DMS153 (cell line): Measurements from ENCODE around the gene KIF12.

Source experiments
- DNase-seq: peaks from one replicate; lab custom pipeline; 2025; lab: John Stamatoyannopoulos, UW

The KIF12 gene

GRCh38 chr9:114065304-114065703 lies 33.8 kb downstream of the KIF12 start:
- DNase-seq, result no peak

GRCh38 chr9:114061830-114062474 lies 37.1 kb downstream of the KIF12 start:
- no peak for DNase-seq

DNA sequence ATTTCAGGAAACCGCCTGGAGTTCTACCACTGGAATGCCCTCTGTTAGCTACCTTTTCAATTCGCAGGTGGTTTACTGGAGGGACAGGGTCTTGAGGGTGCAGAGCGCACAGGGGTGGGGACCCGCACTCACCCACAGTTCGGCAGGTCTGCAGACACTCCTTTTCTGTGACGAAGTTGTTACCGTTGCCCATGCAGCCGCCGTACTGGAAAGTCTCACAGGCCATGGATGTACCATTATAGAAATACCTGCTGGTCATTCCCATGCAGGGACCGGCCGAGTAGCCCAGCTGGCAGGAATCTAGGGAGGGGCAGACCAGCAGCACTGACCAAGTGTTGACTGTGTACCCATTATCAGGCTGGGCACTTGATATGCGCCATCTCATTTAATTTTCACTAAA lies 37.8 kb downstream of the KIF12 start:
- no peak for DNase-seq

GRCh38 chr9:114060711-114061110 lies 38.4 kb downstream of the KIF12 start:
- no peak for DNase-seq

- DNase-seq, result no peak
Observed at GRCh38 chr9:114060070-114060469, 39.0 kb downstream of the KIF12 start.

- DNase-seq, result no peak
Observed at GRCh38 chr9:114059047-114059803, 39.9 kb downstream of the KIF12 start.

- no peak for DNase-seq
Observed at GRCh38 chr9:114058688-114059046, 40.4 kb downstream of the KIF12 start.

- DNase-seq, result no peak
Observed at GRCh38 chr9:114057161-114057885, 41.8 kb downstream of the KIF12 start.

GRCh38 chr9:114056527-114056926 lies 42.6 kb downstream of the KIF12 start:
- no peak for DNase-seq

- DNase-seq, result no peak
Observed at GRCh38 chr9:114055894-114056293, 43.2 kb downstream of the KIF12 start.

GRCh38 chr9:114055061-114055460 lies 44.0 kb downstream of the KIF12 start:
- DNase-seq, result no peak

DNA sequence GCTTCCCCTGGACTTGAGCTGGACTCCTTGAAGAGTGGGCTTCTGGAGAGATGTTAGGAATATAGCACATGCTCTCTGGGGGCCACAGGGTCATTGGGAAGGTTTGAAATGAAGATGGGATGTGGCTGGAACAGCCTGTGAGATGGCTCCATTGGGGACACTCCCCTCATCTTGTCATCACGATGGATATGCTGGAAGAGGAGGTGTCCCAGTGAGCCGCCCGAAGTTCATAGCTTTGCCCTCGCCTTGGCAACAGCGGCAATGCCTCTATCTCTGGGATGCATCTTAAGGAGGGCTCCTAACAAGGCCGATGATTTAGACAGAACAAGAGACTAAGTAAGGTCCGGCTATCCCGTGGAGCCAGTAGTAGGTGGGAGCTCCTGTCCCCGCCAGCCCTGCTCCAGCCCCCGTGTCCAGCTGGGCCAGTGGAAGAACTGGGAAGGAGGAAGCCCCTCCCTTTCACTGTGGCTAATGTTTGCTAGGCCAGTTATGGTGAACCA lies 44.9 kb downstream of the KIF12 start:
- DNase-seq, result no peak

- peak; percentile 7 for DNase-seq
Observed at GRCh38 chr9:114053246-114054005, 45.7 kb downstream of the KIF12 start.

DNA sequence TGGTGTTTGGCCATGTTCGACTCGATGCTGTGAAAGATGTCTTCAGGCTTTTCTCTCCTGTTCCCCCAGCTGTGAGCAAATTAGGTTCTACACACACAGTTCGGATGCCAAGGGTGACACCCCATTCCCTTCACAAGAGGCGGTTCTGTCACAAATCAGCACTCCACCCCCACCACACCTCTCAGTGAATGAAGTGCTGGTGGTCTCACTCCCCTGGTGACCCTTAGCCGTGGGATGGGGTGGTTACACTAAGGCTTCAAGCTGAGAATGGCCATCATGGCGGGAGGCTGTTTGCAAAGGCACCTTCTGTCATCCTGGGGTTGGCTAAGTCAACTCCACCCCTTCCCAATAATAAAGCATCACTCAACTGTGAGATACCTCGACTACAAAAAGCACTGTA lies 47.4 kb downstream of the KIF12 start:
- DNase-seq, result no peak

GRCh38 chr9:114051281-114051680 lies 47.8 kb downstream of the KIF12 start:
- DNase-seq, result no peak

- no peak for DNase-seq
Observed at GRCh38 chr9:114050646-114051045, 48.4 kb downstream of the KIF12 start.

- no peak for DNase-seq
Observed at GRCh38 chr9:114050226-114050568, 48.9 kb downstream of the KIF12 start.

GRCh38 chr9:114049441-114050225 lies 49.5 kb downstream of the KIF12 start:
- DNase-seq, result no peak

GRCh38 chr9:114048533-114049415 lies 50.3 kb downstream of the KIF12 start:
- DNase-seq, result no peak

DNA sequence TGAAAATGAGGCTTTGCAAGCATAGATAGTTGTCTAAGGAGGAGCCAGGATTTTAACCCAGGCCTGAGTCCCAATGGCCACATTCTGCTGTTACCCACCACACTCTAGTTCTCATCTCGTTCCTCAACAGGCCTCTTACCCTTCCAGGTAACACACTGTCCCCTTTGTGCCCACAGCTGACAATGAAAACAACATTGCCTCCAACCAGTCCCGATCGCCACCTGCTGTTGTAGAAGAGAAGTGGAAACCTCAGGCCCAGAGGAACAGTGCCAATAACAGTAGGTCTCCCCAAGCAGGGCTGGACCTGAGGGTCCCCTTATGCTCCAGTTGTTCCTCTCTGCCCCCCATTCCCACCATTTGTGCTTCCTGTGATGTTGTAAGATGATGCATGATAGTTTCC lies 51.4 kb downstream of the KIF12 start:
- DNase-seq, result no peak

DNA sequence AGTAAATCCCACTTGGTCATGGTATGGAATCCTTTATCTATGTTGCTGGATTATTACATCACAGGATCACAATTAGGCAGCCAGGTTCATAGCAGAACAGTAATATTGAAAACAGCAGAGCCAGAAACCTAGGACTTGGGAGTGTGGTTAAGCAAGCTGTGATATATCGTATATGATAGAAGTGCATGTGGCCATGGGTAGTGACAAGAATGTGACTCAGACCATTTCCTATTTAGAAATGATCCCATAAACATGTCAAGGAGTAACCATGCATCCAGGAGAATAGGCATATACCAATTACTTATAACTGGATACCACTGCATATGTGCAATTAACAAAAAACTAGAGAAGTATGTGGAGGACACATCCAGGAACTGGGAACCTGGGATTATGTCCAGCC lies 52.2 kb downstream of the KIF12 start:
- DNase-seq, result no peak
